Measurements from ENCODE around the gene SLIT3.

The SLIT3 gene

DNA sequence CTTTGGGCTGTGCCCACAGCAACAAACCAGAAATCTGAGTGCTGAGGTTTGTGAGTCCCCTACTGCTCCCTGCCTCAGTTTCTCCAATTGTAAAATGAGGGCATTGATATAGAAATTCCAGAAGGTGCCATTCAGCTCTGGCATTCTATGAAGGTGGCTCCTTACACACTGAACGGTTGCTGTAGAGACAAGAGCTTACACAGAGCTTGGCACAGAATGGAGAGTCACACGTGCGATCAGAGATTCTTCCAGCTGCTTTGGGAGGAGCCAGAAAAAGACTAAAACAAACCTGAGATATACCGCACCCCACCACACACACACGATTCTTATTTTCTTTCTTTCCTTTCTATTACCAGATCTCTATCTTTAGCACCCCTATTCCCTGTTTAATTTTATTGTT, 122.7 kb downstream of the SLIT3 start:
- DNase-seq (ENCODE audit: low read depth in 3 of 3, low spot score in 1 of 3) = no peak

- DNase-seq (ENCODE audit: low read depth in 3 of 3, low spot score in 1 of 3) = no peak
Observed at GRCh38 chr5:169176709-169177694, 123.9 kb downstream of the SLIT3 start.

DNA sequence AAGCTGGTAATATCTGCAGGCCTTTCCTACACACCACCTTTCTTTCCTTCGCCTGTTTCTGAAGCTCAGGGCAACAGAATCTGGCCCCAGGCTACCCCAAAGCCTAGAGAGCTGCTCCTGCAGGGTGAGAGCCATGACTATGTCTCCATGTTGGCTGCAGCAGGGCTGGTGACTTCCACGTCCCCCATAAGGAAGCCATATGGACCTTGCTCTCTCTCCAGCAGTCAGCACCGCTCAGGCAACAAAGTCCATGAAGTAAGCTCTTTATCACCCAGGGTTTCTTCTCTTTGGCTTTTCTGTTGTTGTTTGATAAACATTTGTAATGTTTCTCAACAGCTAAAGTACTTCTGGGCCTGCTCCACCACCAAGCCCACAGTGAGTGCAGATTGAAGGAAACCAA, 125.2 kb downstream of the SLIT3 start:
- no peak for DNase-seq (ENCODE audit: low read depth in 3 of 3, low spot score in 1 of 3)

DNA sequence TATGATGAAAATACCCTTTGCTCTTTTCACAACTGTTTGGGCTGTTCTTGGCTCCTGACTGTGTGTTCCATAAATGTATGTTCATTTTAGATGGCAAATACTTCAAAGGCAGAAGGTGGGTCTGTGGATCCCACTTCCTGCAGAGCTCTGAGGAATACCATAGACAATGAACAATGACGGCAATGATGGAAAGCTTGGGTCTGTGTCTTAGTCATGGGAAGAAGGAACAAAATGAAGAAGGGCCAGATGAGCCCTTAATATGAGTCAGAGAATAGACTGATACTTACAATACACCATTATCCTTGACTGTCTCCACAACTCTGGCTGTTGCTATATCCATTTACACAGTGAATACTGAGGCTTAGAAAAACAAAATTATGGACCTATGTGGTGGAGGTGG, 126.0 kb downstream of the SLIT3 start:
- DNase-seq (ENCODE audit: low read depth in 3 of 3, low spot score in 1 of 3) = no peak

- DNase-seq (ENCODE audit: low read depth in 3 of 3, low spot score in 1 of 3) = no peak
Observed at GRCh38 chr5:169173372-169173771, 127.6 kb downstream of the SLIT3 start.

GRCh38 chr5:169171515-169171914, 129.4 kb downstream of the SLIT3 start:
- DNase-seq (ENCODE audit: low read depth in 3 of 3, low spot score in 1 of 3) = no peak

- DNase-seq (ENCODE audit: low read depth in 3 of 3, low spot score in 1 of 3) = no peak
Observed at GRCh38 chr5:169169783-169170182, 131.2 kb downstream of the SLIT3 start.

DNA sequence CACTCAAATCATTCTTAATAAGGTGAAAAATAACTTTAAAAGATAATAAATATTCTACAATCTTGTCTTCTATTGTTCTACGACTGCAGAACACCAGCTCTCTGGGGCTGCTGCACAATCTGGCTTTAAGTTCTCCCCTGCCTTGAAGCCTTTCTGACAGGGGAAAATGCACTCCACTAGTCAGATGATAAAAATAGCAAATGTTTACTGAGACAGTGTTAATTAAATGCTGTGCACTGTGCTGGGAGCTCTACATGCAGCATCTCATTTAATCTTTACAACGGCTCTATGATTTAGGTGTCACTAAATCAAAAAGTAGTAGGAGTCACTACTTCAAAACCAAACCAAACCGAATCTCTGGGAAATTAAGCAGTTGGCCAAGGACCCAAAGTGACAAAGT, 132.7 kb downstream of the SLIT3 start:
- no peak for DNase-seq (ENCODE audit: low read depth in 3 of 3, low spot score in 1 of 3)

- no peak for DNase-seq (ENCODE audit: low read depth in 3 of 3, low spot score in 1 of 3)
Observed at GRCh38 chr5:169166078-169166477, 134.9 kb downstream of the SLIT3 start.

GRCh38 chr5:169165052-169165451, 135.9 kb downstream of the SLIT3 start:
- DNase-seq (ENCODE audit: low read depth in 3 of 3, low spot score in 1 of 3) = no peak

DNA sequence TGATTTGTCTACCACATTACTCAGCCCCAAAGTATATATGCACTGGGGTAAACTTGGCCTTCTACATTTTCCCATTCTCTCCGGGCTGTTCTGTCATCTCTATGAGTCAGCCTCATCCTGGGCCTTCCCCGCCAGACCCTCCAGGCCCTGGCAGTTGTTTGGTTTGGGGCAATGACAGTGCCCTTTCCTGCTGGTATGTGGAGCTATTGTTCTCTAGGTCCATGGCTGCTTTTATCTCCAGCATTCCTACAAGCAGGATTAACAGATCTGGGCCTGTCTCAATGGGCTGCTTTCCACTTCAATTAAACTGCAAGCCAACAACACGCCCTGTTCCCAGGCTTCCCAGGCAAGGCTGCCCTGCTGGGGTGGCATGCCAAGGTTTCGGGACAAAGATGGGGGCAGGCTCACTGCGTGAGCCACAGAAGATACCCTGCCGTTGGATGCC, 136.4 kb downstream of the SLIT3 start:
- no peak for DNase-seq (ENCODE audit: low read depth in 3 of 3, low spot score in 1 of 3)

DNA sequence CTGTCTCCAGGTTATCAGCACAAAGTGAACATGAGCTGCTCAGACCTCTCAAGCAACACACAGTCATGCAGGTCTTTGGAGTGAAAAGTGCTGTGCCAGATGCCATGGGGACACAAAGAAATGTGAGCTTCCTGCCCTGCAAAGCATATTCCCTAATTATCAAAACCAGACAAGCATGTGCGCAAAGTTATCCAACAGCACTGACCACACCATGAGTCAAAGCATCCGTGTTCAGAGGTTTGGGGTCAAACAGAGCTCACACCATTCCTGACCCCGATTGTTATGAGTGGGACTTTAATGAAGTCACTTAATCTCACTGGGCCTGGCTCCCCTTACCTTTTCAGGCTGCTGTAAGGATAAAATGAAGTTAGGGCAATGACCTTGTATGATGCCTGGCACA, 138.5 kb downstream of the SLIT3 start:
- no peak for DNase-seq (ENCODE audit: low read depth in 3 of 3, low spot score in 1 of 3)

GRCh38 chr5:169161022-169161680, 139.8 kb downstream of the SLIT3 start:
- no peak for DNase-seq (ENCODE audit: low read depth in 3 of 3, low spot score in 1 of 3)

GRCh38 chr5:169160405-169160901, 140.5 kb downstream of the SLIT3 start:
- DNase-seq (ENCODE audit: low read depth in 3 of 3, low spot score in 1 of 3) = no peak

DNA sequence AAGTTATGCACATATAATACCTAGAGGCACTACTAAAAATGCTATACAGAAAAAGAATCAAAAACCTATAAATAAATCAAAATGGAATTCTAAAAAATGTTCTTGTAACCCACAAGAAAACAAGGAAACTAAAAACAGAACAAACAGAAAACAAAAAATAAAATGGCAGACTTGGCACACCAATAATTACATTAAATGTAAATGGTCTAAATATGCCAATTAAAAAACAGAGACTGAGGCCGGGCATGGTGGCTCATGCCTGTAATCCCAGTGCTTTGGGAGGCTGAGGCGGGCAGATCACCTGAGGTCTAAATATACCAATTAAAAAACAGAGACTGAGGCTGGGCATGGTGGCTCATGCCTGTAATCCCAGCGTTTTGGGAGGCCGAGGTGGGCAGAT, 142.2 kb downstream of the SLIT3 start:
- no peak for DNase-seq (ENCODE audit: low read depth in 3 of 3, low spot score in 1 of 3)

- no peak for DNase-seq (ENCODE audit: low read depth in 3 of 3, low spot score in 1 of 3)
Observed at GRCh38 chr5:169157064-169157463, 143.9 kb downstream of the SLIT3 start.

- no peak for DNase-seq (ENCODE audit: low read depth in 3 of 3, low spot score in 1 of 3)
Observed at GRCh38 chr5:169154679-169155078, 146.3 kb downstream of the SLIT3 start.

DNA sequence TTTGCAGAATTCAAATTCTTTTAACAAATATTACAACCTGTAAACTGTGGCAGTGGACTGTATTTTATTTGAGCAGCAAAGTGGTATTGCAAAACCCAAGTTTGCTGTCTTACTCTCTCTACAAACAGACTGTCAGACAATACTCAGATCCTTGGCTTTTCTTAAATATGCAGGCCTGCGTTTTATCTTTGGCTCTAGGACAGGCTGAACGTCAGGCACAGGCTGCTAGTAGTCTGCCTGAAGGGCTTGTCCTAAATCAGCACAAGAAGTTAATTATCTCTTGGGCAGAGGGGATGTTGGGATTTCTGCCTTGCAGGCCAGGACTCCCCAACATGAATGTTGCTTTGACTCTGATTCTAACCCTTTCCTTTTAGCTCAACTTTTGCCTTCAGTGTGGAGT, 147.5 kb downstream of the SLIT3 start:
- DNase-seq (ENCODE audit: low read depth in 3 of 3, low spot score in 1 of 3) = no peak

- DNase-seq (ENCODE audit: low read depth in 3 of 3, low spot score in 1 of 3) = no peak
Observed at GRCh38 chr5:169152946-169153345, 148.0 kb downstream of the SLIT3 start.

DNA sequence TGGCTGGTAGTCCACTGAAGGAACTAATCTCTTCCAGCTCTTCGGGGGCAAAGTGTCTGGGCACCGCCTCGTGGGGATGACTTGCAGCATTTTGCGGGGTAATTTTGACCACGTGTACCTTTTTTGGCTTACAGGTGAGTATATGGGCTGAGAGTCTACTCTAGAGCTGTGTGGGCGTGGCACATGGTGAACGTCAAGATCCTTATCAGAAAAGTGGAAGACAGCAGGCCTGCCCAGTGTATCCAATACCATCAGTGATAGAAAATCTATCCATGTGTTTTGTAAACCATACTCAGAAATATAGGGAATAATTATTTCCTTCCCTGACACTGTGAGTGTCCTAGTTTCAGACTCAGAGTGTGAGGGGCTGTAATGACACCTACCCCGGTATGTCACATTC, 148.5 kb downstream of the SLIT3 start:
- DNase-seq (ENCODE audit: low read depth in 3 of 3, low spot score in 1 of 3) = no peak

- no peak for DNase-seq (ENCODE audit: low read depth in 3 of 3, low spot score in 1 of 3)
Observed at GRCh38 chr5:169151051-169151805, 149.7 kb downstream of the SLIT3 start.

All from stimulated activated CD4-positive, alpha-beta T cell treated with anti-CD3 and anti-CD28 coated beads, TNF-alpha, amount 100 ng/mL, for 1 hour (primary cell).